ENCODE measurements around the gene OR7C2.
"Not testable (repeated sequence)": the region's sequence is repeated elsewhere in the genome, so short reads cannot be mapped to it uniquely, and the experiment has no call there.

The OR7C2 gene

GRCh38 chr19:14943601-14944000 is 2.3 kb downstream of the OR7C2 start:
- no peak overlapping the region for H3K4me3 ChIP-seq (ENCODE audit: low read depth, low read length)
- TF ChIP-seq, protein P1, sequence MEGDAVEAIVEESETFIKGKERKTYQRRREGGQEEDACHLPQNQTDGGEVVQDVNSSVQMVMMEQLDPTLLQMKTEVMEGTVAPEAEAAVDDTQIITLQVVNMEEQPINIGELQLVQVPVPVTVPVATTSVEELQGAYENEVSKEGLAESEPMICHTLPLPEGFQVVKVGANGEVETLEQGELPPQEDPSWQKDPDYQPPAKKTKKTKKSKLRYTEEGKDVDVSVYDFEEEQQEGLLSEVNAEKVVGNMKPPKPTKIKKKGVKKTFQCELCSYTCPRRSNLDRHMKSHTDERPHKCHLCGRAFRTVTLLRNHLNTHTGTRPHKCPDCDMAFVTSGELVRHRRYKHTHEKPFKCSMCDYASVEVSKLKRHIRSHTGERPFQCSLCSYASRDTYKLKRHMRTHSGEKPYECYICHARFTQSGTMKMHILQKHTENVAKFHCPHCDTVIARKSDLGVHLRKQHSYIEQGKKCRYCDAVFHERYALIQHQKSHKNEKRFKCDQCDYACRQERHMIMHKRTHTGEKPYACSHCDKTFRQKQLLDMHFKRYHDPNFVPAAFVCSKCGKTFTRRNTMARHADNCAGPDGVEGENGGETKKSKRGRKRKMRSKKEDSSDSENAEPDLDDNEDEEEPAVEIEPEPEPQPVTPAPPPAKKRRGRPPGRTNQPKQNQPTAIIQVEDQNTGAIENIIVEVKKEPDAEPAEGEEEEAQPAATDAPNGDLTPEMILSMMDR (IDR thresholded peaks at IDR 0.05; ENCODE audit: low read depth, low read length, missing control alignments): no peak
- no peak for DNase-seq (ENCODE audit: low read depth)

DNA sequence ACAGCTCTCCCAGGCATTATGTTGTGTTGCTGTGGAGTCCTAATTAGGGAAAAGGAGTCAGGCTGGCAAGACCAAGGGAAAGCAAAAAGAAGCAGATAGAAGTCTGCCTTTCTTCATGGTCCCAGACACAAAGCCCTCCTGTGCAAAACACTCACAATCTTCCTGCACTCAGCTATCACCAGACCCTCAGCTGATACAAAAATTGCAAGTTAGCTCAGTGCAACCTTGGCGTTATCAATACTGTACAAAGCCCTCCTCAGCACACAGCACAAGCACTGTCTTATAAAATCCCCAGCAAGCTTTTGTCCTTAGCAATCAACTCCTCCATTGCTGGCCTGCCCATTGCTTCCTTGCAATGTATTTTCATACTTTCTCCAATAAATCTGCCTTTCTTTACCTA is 3.2 kb downstream of the OR7C2 start:
- no peak for DNase-seq (ENCODE audit: low read depth)
- TF ChIP-seq, protein P1 (IDR thresholded peaks at IDR 0.05; ENCODE audit: low read depth, low read length, missing control alignments): no peak
- H3K4me3 ChIP-seq (ENCODE audit: low read depth, low read length): no peak overlapping the region

GRCh38 chr19:14949413-14949812 is 8.1 kb downstream of the OR7C2 start:
- H3K4me3 ChIP-seq (ENCODE audit: low read depth, low read length): not testable (repeated sequence)

GRCh38 chr19:14949876-14950275 is 8.6 kb downstream of the OR7C2 start:
- DNase-seq (ENCODE audit: low read depth): no peak
- TF ChIP-seq, protein P1 (IDR thresholded peaks at IDR 0.05; ENCODE audit: low read depth, low read length, missing control alignments): no peak
- no peak overlapping the region for H3K4me3 ChIP-seq (ENCODE audit: low read depth, low read length)

More at GRCh38 chr19:14949413-14949812, 8.1 kb downstream of the OR7C2 start:
- DNase-seq (ENCODE audit: low read depth): not testable (repeated sequence)

DNA sequence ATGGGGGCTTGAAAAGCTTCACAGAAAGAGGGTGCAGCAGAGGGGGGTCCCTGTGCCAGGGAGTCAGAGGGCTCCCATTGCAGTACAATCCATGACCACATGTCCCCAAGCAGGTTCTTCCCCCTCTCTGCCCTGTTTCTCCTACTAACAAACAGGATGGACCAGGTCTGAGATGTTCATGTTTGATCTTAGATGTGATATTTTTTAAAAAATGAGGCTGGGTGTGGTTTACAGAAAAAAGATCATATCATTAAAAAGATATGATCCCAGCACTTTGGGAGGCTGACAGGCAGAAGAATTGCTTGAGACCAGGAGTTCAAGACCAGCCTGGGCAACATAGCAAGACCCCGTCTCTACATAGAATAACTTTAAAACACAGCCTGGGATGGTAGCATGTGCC is 9.1 kb downstream of the OR7C2 start:
- no peak for DNase-seq (ENCODE audit: low read depth)
- TF ChIP-seq, protein P1 (IDR thresholded peaks at IDR 0.05; ENCODE audit: low read depth, low read length, missing control alignments): no peak
- no peak overlapping the region for H3K4me3 ChIP-seq (ENCODE audit: low read depth, low read length)

DNA sequence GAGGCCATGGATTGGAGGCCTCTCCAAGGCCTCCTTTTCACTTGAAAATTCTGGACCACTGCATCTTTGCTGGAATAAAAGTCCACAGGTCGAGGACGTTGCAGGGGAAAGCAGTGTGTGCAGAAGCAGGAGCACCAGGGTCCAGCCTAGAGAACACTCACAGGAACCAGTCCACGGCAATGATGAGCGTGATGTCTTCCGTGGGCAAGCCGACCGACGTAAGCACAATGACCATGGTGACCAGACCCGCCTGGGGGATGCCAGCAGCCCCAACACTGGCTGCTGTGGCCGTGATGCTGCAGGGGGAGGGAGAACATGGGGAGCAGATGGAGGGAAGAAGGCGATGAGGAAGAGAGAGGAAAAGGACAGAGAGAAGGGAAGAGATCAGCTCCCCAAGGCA is 11.5 kb downstream of the OR7C2 start:
- TF ChIP-seq, protein P1 (IDR thresholded peaks at IDR 0.05; ENCODE audit: low read depth, low read length, missing control alignments): no peak
- no peak overlapping the region for H3K4me3 ChIP-seq (ENCODE audit: low read depth, low read length)
- no peak for DNase-seq (ENCODE audit: low read depth)

GRCh38 chr19:14954071-14954655 is 12.9 kb downstream of the OR7C2 start:
- TF ChIP-seq, protein P1 (IDR thresholded peaks at IDR 0.05; ENCODE audit: low read depth, low read length, missing control alignments): no peak
- DNase-seq (ENCODE audit: low read depth): no peak
- H3K4me3 ChIP-seq (ENCODE audit: low read depth, low read length): no peak overlapping the region
